GM21447 (cell line): ENCODE measurements around the gene PROM1.

Source experiments
- ATAC-seq: cut with Tn5 transposase; IDR thresholded peaks from one replicate; pipeline ENCODE4 v1.9.1; 2021; ENCODE audit not compliant: unreplicated experiment

PROM1 gene

DNA sequence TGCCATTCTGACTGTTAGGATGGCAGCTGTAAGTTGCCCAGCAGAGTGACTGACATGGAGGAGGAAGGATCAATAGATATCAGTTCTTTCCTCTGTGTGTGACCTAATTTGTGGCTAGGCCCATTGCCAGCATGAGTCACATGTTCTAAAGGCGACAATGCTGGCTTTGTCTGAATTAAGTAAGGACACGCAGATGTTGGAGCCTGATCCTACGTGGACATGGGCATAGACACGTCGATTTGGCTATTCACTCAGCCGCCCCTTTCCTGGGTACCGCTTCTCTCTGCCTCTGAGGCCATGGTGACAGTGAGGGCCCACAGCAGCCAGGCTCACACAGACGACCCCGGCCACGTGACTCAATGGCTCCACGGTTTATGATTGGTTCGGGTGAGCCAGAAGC lies 16.3 kb downstream of the PROM1 start:
- no peak for ATAC-seq

DNA sequence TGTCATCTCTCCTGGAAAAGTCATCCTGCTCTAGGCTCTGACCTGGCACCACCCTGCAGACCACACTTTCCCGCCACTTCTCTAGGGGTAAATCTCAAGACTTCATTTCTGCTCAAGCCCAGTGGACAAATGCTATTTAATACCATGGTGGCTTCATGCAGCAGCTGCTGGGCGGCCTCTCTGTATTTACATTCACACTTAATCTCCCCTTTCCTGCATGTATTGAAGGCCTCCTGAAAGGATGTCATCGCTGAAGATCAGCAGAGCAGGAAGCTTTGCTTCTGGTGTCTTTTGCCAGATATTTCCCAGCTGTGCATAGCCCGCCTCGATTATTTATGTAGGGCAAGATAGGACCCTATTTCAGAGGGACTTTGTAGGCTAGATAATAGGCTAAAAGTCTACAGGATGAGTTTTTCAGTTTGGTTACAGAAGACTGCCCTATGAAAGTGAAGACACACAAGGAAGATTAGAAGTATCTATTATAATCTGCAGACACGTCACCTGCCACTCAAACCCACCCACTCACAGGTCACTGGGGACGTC lies 17.2 kb downstream of the PROM1 start:
- ATAC-seq = no peak

DNA sequence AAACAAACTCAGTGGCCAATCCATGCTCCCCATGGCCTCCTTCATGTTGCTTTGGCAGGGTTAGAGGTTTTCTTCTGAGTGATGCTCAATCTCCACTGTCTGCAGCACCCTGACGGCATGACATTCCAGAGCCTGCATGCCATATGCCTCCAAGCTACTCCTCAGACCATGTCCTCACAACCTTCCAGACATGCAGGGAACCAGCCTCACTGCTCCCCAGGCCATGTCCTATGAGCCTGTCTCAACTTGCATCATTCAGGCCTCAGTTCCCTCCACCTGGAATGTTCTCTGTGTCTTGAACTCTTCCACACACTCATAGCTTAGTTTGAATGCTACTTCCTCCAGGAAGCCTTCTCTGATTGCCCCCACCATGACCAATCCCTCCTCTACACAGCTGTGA lies 18.8 kb downstream of the PROM1 start:
- no peak for ATAC-seq

DNA sequence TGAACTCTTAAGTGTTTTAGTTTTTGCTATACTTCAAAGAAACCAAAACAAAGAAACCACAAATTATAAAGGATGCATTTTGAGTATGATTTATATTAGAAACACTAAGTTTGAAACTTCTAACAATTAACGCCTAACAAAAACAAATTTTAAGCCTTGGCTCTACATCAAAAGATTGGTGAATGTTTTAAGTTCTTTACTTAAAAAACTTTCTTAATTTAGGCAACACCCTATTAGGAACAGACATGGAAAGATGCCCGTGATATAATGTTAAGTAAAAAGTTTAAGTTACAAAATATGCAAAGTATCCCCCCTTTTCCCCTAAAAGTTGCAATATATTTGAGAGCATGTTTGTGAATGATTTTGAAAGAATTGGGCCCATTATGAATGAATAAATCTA lies 21.2 kb downstream of the PROM1 start:
- no peak for ATAC-seq

DNA sequence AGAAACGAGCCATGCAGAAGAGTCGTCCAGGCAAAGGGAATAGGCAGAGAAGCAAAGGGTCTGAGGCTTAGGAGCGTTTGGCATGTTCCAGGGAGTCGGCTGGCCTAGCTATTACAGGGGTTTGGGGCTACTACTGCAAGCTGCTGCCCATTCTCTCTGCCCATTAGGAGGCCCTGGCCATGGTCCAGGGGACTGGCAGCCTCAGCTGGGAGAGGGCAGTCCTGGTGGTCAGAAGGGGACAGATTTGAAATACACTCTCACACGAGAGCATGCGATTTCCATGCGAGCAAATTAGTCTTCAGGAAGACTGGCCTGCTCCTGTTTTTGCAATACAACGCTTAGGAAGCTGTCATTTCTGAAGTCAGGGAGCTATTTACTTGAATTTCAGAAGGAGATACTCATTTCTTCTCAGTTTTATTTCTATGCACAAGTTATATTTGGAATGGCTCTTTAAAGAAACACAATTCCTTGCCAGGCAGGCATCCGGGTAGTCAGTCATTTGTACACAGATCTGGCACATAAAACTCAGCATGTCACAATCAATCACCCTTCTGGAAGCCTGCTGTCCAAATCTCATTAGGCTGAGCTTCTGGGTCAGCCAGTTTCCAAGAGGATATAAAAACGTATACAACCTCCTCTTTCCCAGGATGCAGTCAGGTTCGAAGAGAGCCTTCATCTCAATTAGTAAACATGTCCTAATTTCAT lies 27.0 kb downstream of the PROM1 start:
- ATAC-seq = no peak

DNA sequence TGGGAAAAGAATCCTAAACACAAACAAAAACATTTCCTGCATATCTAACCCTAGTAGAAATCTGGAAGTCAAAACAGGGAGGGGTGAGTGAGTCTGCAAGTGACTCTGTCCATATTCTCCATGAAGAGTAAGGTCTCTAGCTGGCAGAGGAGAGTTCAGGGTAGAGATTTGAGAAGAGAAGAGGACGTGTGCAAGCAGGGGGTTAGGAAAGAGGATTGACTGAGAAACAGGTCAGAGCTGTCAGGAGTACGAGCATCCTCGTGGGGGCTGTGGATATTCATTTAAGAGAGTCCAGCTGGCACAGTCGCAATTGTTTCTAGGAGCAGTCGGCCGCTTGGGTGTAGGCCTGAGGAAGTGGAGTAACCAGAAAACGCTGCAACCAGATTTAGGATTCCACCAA lies 27.9 kb downstream of the PROM1 start:
- no peak for ATAC-seq

DNA sequence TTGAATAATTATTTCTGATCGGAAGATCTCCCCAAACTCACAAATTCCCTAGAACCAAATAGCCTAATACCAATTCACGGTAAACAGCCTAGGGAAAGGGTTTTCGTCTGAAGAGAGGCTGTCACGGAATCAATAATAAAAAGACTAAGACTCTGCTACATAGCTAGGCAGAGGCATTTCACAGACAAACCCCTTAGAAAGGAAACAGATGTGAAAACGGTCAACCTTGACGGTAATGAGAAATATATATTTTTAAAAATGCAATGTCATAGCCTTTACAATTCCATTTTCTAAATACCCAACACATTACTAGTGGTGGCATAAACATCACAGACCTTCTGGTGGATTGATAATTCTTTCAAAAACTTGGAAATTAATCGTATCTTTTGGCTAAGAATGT lies 28.4 kb downstream of the PROM1 start:
- ATAC-seq = no peak

DNA sequence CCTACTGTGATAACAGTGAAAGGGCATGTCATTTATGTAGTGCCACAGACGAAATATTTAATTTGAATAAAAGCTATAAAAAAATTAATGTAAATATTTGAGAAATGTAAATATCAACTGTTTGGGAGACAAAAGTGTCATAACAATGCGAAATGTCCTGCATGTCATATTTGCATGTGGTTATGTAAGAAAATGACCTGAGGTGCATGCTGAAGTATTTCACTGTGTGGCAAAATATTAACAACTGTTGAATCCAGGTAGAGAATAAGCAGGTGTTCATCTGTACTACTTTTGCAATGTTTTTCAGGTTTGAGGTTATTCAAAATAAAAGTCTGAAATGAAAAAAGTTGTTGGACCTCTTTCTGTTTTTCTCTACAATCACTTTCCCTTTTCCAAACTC lies 30.9 kb downstream of the PROM1 start:
- ATAC-seq = no peak

DNA sequence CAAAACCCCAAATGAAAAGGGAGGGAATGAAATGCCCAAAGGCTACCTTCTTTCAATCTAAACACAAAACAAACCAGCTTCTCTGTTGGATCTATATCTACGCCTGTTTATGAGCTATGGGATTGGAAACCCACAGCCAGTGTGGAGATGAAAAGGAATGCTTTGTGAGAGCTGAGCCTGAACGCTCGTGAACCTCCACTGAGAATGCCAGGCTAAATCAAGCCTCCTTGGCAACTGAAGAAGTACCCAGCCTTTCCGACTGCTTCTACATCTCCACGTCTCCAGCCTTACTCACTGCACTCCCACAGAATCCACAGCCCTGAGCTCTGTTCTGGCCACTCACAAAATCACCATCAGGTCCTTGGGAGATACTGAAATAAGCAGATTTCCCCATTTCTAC lies 31.8 kb downstream of the PROM1 start:
- ATAC-seq = no peak

DNA sequence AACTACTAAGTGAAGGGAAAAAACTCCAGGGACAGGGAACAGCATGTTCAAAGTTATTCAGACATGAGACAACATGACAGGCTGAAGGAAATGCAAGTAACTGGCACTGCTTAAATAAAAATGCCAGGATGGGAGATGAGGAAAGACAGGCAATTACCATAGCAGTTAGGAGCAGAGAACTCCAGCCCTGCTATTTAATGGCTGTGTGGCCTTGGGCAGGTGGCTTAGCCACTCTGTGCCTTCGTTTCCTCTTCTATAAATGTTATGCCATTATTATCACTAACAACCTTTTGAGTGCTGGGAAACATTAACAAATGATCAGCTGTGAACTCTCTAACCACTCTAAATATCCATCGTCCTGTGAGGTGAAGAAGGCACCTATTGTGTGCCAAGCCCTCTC lies 32.7 kb downstream of the PROM1 start:
- no peak for ATAC-seq

DNA sequence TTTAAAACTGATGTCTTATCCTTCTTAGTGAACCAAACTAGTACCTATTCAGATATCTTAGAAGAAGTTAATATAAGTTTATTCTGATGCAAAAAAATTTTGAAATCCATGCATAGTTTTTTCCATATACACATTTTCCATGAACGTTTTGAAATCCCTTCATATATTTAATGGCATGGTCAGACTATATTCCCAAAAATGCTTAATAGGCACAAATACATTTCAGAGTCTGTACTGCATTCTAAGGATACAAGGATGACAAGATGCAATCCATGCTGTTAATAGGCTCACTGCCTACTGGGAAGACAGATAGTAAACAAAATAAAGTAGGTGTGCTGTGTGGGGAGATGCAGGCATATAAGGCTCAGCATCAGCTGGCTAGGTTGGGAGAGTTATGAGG lies 33.2 kb downstream of the PROM1 start:
- no peak for ATAC-seq

DNA sequence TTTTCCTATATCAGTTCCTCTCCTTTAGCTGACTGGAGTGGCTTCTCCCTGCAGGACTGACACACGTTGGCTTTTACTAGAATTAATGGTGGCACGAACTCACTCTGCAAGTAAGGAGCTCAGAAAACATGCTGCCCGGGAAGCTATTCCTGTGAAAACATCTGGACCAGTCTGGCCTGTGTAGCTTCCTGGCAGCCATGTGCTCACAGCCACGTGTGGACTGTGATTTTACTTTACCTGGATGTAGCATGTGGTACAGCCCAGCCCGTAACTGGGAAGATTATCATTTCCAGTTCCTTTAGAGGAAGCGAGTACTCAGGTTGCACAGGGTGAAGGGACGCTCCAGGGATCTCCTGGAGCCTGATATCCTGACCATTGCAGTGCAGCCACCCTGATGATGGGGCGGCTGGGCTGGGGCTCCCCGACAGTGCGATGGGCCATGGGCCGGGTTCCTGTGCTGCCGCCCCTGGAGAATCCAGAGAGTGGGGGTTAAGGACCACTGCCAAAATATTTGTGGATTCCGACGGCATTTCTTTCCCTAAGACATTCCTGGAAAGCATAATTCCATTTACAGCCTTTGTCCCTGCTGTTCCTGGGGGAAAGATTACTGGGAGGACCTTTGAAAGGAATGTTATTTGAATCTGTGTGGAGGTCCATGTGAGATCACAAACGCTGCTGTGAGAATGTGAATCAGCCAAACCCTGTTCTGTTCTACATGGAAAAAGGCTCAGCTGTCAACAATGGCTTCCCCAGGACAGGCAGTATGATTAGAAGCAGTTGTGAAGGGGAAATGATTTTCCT lies 35.0 kb downstream of the PROM1 start:
- no peak for ATAC-seq

DNA sequence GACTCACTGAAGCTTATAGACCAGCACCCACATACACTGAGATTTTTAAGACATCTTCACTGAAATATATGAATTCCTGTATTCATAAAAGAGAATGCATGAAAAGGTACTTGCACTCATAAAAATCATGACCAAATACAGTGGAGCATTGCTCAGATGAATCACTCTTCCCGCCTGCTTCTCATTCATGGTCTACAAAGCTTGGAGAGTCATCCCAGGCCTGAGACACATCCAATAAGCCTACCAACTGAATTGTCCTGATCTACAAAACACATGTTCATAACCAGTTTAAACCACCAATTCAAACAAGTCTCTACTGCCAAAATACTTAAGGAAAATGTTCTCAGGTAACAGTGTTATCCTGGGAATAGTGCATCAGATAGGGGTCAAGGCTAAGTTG lies 38.1 kb downstream of the PROM1 start:
- no peak for ATAC-seq

DNA sequence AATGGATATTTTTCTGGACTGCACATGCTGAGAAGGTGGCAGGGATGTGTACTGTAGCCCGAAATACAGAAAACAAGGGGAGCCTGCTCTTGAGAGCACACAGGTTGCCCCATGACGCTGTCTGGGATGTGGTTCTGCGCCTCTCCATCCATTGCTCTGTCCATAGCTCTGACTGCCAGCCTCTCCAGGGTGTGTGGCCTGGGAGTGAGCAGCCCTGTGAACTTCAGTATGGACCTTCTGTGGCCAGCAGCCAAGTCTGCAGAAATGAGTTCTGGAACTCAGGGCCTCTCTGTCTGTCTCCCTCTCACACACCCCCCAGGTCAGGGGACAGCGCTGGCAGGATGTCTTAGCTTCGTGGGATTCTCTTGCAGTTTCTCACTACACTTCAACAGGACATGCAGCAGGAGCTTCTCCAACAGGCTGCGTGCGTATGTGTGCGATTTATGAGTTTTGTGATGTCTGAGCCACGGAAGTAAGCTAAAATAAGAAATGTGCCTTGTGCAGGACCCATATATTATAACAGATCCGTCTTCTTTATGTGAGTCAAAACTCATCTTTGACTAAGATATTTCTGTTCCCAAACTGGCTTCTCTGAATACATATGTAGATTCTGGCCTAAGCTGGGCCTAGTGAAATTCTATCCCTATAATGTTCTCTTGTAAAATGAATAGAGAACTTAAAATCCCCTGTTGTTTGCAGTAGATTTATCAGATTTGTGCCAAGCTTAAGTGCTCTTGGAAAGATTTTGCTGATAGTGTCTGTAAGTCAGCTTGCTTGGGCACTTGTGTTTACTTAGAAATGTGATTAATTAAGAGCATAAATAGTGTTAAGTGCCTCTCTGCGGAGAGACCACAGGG lies 40.0 kb downstream of the PROM1 start:
- ATAC-seq = no peak

DNA sequence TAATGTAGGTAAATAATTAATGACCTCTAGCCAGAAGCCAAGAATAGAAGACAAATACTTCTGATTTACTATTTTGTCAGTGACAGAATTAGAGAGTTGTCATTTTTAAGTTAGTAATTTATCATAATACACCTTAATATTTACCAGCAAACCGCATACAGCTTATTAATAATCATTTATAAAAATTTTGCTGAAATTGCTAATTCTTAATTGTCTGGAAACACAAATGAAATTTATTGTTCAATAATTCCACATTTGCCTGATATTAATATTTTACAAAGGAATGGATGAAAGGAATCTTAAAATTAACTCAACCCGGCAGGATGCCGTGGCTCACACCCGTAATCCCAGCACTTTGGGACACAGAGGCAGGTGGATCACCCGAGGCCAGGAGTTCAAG lies 44.7 kb downstream of the PROM1 start:
- no peak for ATAC-seq

DNA sequence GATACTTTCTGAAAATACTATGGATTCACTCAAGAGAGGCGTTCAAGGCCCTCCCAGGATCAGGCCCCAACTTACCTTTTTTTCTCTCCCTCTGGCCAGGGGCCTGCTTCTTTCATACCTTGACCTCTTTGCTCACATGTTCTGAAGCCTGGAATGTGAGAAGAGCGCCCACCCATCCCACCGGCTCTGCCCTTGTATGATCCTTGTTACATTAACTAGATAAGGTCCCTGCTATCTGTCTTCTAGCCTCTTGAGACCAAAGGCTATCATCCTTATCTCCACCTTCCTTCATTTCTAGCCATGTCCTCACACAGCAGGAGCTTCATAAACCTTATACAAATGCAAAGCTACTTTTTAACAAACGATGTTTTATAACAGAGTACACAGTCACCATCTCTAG lies 45.9 kb downstream of the PROM1 start:
- ATAC-seq = no peak

DNA sequence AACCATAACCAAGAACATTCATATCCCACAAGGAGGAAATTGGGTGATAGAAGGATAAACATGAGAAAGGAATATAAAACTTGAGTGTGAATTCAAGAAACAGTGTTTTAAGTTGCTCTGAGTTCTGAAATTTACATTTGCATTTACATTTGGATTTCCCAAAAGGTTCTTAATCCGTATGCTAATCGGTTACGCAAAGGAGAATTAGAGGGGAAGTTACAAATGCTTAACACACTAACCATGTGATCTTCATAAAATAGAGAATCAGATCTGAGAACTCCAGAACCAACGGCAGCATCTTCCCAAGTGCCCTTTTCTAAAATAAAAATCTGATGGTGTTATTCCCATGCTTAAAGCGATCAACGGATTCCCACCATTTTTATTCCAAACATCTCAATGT lies 48.0 kb downstream of the PROM1 start:
- ATAC-seq = no peak

DNA sequence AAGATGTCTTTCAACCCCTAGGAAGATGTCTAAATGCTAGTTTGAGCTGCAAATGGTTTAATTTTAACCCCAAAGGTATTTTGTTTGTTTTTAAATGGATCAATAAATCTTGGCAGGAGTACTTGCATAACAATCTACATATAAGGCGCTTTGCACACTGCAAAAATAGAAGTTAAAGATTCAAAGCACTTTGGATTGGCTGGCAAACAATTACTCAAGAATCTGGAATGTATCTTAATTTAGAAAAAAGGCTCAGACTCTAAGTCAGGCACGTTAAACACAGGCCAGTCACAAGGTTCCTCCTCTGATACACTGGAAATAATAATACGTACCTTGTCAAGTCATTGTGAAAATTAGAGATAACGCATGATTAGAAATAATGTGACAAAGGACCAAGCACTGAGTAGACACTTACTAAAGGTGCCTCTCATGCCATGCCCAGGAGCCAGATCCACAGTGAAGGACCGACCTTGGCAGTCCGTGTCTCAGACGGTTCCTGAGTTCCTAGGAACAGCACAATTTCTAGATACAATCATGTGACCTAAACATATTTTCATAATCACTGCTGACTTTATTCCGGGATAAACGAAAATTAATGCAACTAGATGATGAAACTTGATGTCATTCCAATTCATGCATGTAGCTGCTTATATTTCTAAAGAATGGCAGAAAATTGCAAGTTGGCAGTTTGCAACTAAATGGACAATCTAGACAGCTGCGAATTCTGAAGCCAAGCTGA lies 49.6 kb downstream of the PROM1 start:
- ATAC-seq = no peak

DNA sequence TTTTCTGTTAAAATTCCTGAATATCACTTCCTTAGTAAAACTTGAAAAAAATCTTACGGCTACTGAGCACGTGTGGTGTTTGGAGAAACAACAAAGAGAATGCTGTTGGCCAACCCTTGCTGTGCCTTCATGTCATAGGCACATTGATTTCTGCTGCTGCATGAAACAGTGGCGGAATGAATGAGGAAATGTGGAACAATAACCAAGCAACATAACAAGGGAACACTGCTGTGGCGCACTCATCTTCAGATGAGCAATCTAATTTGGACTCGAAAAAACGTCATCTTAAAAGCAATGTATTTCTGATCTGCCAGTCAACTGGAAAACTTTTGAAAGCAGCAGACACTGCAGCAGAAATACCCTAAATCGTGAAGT lies 51.4 kb downstream of the PROM1 start:
- no peak for ATAC-seq

DNA sequence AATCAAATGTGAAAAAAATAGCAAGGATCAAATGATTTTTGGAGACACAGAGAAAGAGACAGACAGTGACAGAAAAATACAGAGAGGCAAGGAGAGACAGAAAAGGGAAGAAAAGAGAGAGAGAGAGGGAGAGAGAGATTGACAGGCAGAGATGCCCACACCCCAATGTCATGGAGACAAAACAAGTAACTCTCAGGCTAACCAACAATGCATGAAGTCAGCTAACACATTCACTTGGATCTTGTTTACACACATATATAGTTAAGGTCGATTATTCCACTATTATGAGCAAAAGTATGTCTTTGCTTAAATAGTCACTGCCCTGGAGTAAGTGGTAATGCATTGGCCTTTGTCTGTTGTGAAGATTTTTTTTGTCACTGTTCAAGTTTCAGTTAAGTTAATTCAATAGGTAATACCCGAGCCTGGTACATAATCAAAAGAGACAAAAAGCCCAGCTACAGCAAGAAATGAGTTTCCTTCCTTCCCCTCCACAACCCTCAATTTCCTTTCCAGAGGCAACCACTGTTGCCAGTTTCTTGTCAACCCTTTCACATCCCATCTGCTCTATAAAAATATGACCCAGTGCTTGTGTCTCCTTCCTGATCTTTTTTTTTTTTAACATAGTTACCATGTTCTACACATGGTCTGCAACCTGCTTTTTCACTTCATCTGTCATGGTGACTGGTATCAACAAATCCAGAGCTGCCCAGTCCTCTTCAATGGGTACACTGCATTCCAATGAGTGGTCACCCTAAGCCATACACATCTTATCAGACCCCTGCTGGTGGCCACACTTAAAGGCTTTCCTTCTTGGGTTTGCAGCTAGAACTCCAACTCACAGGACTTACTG lies 52.1 kb downstream of the PROM1 start:
- ATAC-seq = no peak
